Inflammatory macrophage (primary cell): ENCODE measurements around the gene QSER1.
"Not testable (repeated sequence)": the region's sequence is repeated elsewhere in the genome, so short reads cannot be mapped to it uniquely, and the experiment has no call there.

Source experiments
- DNase-seq, 2 donors: peaks; one replicate each; pipeline ENCODE4 v3.0.0-alpha.2; 2020 to 2022

The QSER1 gene

DNA sequence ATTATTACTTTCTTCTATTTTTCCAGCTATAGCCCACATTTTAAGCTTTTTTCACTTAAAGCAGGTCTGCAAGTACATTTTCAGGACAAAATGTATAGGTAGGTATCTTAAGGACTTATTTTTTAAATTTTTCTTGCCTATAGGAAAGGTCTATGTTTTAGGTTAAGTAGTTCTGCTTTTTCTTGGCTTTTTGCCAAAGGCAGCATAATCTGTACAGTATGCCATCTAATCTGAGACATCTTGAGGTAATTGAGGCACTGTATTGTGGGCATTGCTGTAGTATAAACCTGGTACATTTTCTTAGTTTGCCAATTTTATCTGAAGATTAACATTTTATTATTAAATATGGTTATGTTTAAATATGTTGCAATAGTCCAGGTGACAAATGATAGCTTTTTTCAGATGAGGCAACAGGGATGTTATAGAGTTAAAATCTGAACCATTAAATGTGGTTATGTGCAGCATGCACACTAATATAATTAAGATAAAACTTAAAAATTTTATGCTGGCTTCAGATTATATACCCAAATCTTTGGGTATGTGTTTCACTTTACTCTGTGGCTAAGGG, 42.9 kb downstream of the QSER1 start:
- peak; percentile 1 to 7 for DNase-seq

DNA sequence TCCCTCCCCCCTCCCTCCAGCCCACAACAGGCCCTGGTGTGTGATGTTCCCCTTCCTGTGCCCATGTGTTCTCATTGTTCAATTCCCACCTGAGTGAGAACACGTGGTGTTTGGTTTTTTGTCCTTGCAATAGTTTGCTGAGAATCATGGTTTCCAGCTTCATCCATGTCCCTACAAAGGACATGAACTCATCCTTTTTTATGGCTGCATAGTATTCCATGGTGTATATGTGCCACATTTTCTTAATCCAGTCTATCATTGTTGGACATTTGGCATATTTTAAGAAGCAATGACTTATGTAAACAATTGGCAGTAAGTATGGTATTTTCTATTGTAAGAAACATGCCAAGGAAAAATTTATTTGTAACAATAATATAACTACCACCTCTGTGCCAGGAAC, 43.6 kb downstream of the QSER1 start:
- DNase-seq: not testable (repeated sequence)

DNA sequence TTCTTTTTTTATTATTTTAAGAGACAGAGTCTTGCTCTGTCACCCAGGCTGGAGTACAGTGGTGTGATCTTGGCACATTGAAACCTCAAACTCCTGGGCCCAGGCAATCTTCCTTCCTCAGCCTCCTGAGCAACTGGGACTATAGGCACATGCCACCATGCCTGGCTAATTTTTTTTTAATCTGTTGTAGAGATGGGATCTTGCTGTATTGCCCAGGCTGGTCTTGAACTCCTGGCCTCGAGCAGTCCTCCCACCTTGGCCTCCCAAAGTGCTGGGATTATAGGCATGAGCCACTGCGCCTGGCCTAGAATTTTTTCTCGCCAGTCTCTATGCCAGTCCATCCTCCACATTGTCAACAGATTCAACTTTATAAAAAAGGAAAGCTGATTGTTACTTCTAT, 44.7 kb downstream of the QSER1 start:
- not testable (repeated sequence) for DNase-seq

DNA sequence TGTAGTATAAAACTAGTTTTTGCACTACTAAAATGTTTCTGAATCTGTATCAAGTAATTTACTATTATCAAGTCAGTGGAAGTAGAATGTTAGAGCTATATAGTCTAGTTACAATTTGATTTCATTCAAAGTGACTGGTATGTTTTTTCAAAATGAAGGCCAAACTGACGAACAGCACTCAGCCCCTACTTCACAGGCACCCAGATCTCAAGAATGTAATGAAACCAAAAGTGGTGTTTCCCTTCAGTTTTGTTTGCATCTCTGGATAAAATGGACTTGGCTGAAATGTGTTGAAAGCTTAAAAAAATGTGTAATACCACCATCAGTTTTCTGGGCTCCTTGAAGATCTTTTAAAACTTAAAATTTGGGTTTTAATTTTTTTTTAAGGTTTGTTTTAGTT, 46.4 kb downstream of the QSER1 start:
- DNase-seq: no peak

DNA sequence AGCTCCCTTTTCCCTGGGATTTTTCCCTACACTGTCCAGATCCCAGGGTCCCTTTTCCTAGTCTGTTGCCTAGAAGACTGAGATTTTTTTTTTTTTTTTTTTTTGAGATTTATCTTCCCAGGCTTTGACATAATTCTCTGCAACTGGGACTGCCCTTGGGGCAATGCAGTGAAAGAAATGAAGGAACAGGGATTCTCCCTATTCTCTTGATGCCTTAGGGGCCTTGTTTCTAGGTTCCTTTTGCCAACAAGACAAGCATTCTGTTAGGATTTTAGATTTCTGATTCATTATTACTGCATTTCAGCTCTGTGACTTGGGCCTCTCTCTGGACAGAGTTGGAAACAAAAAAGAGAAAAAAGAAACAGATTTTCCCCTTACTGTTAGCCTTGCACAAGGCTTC, 47.3 kb downstream of the QSER1 start:
- DNase-seq: no peak

DNA sequence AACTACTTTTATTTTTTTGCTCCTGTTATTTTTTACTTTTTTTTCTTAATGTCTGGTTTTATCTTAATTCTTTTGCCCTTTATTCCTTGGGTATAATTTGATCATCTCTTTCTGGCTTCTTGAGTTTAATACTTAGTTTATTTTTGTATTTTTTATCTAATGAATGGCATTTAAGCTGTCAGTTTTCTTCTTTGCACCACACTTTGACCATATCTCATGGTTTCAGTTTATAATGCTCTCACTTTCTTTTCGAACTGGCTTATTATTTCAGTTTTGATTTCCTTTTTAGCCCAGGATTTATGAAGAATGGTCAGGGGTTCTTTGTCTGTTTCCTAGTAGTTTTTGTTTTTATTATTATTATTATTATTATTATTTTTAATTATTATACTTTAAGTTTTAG, 48.3 kb downstream of the QSER1 start:
- no peak for DNase-seq

DNA sequence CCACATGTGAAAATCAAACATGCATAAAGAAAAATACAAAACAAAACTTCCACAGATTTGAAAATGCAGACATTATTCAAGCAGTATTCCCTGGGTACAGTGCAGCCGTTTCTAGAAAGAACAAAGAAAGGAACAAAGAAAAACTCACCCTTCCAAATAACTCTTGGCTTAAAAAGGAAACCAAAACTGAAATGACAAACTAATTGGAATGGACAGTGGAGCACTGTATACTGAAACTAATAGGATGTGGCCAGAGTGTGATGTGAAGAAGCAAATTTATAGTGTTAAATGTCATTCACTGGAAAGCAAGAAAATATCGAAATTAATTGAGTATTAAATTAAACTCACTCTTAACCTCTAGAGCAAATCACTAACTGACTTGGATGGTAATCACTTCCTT, 55.4 kb downstream of the QSER1 start:
- no peak for DNase-seq

DNA sequence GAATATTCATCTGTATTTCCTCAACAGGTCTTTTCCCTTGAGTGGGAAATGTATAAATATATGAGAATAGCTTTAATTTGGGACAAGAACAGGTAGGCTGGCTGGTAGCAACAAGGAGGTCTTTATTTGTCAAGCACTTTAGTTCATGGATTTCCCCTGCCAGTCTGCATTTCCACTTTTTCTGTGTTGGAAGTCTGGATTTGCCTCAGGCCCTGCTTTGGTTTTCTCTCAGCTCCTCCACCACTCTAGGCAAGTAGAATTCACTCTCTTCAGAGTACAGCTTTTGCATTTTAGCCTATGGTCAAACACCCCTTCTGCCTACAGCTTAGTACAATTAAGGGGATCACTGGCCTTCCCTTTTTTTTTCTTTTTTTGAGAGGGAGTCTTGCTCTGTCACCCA, 57.1 kb downstream of the QSER1 start:
- DNase-seq: no peak

DNA sequence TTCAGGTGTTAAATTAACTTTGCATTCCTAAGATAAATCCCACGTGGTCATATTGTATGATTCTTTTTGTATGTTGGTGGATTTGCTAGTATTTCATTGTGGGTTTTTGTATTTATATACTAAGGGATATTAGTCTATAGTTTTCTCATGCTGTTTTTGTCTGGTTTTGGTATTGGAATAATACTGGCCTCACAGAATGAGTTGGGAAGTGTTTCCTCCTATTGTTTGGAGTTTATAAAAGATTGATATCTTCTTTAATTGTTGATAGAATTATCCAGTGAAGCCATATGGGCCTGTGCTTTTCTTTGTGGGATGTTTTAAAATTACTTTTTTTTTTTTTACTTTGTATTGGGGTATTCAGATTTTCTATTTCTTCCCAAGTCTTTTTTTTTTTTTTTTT, 59.8 kb downstream of the QSER1 start:
- DNase-seq: no peak

DNA sequence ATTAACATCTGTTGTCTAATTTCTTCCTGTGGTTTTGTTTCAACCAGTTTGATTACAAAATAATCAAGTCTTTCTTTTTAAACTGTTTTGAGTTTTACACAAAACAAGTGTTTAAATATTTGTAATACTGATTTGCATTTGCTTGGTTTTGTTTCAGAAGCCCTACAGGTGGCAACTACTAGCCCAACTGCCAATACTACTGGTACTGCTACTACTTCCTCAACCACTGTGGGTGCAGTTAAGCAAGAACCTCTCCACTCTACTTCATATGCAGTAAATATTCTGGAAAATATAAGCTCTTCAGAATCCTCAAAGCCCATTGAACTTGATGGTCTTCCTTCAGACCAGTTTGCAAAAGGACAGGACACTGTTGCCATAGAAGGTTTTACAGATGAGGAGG, 61.1 kb downstream of the QSER1 start:
- no peak for DNase-seq

DNA sequence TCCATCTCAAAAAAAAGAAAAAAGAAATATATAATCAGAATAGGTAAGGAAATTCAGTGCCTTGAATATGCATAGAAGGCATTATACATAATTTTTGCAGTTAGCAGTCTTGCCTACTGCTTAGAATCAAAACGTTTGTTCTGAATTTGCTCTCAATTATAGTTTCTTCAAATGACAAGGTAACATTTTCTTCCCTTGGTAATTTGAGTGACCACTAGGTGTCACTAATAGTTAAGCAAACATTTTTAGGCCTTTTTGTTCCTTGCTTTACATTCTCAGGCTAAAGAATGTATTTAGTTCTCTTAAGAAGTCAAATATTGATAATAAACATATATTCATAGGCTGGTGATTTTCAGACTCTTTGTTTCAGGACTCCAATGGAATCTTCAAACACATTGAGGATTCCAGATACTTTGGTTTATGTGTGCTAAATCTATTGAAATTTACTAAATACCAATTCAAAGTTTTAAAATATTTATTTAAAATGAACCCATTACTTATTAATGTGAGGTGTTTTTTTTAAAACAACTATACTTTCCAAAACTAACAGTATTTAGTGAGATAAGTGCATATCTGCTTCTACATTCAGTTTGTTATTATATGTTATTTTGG, 68.0 kb downstream of the QSER1 start:
- peak; percentile 41 to 72 for DNase-seq

DNA sequence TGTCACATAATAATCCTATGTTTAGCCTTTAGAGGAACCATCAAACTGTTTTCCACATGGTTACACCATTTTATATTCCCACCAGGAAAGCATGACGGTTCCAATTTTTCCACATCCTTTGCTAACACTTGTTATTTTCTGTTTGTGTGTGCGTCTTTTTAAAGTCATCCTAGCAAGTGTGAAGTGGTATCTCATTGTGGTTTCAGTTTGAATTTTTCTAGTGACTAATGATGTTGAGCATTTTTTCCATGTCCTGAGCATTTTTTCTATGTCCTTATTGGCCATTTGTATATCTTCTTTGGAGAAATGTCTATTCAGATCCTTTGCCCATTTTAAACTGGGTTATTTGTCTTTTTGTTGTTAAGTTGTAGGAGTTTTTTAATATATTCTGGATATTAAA, 69.4 kb downstream of the QSER1 start:
- DNase-seq: no peak

DNA sequence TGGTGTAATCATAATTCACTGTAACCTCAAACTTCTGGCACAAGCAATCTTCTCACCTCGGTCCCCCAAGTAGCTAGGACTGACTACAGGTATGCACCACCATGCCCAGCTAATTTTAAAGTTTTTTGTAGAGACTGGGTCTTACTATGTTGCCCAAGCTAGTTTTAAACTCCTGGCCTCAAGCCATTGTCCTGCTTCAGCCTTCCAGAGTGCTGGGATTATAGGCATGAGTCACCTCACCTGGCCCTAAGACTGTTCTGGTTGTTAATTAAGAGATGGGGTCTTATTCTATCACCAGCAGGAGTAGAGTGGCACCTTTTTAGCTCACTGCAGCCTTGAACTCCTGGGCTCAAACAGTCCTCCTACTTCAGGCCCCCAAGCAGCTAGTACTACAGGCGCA, 71.1 kb downstream of the QSER1 start:
- no peak for DNase-seq

DNA sequence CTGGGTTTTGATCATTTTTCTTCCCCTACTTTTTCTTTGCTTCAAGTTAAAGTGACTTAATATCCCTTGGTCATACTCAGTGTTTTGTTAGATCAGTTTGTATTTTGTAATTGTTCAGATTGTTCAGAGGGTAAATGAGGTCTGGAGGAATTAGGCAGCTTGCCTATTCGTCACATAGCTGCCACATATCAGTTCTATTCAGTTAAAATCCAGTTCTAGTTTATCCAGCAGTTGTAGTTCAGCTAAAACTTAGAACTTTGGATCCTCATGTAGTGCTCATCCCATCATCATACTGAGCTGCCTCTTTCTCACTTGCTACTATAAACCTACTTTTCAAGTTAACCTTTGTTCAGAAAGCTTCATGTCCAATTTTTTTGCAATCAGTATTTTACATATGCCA, 75.9 kb downstream of the QSER1 start:
- DNase-seq: no peak

DNA sequence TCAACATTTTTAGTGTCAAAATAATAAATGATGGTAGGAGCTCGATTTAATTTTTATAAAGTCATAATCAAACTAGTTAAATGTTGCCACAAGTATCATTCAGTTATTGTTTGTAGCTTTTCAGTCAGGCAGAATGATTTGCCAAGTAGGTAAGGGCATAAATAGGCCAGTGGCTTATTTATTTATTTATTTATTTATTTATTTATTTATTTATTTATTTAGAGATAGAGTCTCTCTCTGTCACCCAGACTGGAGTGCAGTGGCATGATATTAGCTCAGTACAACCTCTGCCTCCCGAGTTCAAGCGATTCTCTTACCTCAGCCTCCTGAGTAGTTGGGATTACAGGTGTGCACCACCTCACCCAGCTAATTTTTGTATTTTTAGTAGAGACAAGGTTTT, 79.6 kb downstream of the QSER1 start:
- DNase-seq: not testable (repeated sequence)

DNA sequence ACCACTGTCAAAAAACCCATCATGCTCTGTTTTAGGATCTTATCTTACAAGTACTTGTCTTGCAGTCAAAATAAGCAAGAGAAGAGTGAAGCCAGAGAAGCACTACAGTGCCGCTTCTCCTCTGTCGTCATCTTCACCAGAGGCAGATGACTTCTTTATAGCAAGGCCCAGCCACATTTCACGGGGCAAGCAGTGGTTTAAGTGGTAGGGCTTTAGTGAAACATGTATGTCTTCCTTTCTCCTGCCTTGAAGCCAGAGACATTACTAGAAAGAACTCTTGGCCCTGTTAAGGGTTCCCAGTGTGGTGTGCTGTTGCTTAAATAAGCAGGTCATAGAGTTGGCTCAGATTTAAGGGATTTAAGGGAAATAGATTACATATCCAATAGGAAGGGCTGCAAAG, 80.2 kb downstream of the QSER1 start:
- DNase-seq: no peak

DNA sequence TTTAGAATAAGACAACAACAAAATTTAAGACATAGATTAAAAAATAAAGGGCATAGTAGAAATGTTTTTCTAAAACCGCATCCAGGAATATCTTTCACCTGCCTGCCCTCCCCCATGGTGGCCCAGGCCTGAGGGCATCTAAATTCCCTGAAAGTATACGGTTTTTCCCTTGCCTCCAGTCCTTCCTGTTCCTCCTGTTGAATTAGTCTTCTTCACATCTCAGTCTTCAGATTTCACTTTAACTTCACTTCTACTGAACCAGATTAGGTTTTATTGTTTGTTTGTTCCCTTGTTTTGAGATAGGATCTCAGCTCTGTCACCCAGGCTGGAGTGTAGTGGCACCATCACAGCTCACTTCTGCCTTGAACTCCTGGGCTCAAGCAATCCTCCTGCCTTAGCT, 90.0 kb downstream of the QSER1 start:
- DNase-seq: no peak

DNA sequence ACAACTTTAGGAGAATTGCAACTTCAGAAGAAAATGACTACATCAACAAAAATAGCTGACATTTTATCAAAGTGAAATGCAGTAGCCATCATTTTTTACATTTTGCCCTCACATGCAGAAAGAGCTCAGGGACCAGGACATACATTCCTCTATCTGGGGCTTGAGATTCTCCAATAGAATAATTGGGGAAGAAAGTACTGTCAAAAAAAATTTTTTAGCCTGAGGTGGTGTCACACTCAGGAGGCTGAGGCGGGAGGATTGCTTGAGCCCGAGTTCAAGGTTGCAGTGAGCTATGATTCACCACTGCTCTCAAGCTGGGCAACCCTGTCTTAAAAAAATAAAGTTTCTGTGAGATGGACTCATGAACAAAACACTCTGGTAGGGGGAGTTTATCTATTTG, 90.9 kb downstream of the QSER1 start:
- DNase-seq: no peak

DNA sequence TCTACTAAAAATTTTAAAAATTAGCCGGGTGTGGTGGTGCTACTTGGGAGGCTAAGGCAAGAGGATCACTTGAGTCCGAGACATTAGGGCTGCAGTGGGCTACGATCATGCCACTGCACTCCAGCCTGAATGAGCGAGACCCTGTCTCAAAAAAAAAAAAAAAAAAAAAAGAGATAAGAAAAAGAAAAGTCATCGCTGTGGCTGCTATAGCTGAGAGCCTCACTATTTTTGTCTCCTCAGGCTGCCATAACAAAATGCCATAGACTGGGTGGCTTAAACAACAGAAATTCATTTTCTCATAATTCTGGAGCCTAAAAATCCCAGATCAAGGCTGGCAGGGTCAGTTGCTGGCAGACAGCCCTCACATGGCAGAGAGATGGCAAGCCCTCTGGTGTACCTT, 93.0 kb downstream of the QSER1 start:
- DNase-seq: no peak

DNA sequence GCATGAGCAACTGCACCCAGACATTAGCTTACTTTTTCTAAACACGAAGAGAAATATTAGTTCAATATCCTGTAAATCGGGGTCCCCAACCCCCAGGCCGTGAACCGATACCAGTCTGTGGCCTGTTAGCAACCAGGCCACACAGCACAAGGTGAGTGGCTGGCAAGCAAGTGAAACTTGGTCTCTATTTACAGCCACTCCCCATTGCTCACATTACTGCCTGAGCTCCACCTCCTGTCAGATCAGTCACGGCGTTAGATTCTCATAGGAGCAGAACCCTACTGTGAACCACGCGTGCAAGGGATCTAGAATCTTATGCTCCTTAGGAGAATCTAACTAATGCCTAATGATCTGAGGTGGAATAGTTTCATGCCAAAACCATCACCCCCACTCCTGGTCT, 95.2 kb downstream of the QSER1 start:
- DNase-seq: no peak

DNA sequence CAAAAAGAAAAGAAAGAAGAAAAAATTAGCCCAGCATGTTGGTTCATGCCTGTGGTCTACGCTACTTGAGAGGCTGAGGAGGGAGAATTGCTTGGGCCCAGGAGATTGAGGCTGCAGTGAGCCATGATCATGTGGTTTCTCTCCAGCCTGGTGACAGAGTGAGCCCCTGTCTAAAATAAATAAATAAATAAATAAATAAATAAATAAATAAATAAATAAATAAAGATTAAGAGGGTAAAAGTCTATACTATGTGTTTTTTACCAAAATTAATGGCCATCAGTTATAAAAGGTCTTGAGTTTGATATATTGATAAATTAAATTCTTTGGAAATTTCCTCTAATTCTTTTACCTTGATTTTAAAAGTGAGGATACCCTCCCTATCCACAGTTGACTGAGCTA, 97.9 kb downstream of the QSER1 start:
- DNase-seq: no peak

DNA sequence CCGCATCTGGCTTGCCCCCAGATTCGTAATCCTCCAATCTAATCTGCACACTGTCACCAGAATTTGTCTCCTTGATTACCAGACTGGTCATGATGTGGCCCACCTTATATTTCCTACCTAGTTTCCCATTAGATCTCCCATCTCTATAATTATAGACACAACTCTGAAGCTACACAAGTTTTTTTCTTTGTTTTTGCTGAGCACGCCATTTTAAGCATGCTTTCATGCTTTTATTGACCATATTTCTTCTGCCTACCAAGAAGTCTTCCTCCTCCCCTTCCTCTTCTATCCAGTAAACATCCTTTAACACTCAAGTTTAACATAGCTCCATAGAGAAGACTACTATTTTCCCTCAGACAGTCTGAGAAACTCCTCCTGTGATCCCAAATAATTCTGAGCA, 98.8 kb downstream of the QSER1 start:
- no peak for DNase-seq

DNA sequence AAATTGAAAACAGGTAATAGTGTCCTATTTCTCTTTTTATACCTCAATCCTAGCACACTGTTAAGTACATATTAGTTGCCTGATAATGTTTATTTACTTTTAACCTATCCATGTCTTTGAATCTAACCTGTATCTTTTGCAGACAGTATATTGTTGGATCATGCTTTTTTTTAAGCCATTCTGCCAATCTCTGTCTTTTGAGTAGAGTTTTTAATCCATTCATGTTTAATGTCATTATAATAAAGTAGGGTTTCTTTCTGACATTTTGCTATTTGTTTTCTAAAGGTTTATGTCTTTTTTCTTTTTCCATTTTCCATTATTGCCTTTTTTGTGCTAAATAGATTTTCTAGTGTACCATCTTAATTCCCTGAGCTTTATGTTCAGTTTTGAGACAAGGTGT, 99.3 kb downstream of the QSER1 start:
- no peak for DNase-seq

DNA sequence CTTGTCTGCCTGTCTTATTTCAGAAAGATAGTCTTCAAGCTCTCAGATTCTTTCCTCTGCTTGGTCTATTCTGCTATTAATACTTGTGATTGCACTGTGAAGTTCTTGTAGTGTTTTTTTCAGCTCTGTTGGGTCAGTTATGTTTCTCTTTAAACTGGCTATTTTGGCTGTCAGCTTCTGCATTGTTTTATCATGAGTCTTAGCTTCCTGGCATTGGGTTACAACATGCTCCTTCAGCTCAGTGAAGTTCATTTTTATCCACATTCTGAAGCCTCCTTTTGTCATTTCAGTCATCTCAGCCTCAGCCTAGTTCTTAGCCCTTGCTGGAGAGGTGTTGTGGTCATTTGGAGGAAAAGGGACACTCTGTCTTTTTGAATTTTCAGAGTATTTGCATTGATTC, 107.6 kb downstream of the QSER1 start:
- no peak for DNase-seq

DNA sequence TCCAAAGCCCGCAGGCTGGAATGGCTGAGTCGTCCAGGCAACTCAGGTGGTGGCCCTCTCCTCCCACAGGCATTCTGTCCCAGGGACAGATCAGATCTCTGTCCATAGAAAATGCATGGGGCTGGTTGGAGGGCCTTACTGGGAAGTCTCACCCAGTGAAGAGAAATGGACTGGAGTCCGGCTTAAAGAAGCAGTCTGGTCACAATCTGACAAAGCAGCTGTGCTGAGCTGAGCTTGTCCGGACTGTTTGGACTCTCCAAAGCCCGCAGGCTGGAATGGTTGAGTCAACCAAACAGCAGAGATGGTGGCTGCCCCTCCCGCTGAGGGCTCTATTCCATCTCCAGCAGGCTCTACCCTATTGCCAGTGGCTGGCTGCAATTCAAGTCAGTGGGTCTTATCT, 108.7 kb downstream of the QSER1 start:
- DNase-seq: no peak
